ENCODE measurements around the gene ZMAT2. TPM values are rescaled to one million over a fixed set of nuclear protein-coding genes. Genes with fewer than 3 reads are reported as not detected.
A peak's percentile ranks its signal among the peaks of the same experiment; 100 is the strongest.

The ZMAT2 gene
- total RNA-seq (49.0 and 49.4 TPM in 2 replicates), polyA plus RNA-seq (45.8 and 58.0 TPM in 2 replicates), polyA minus RNA-seq (34.9 and 43.1 TPM in 2 replicates), Bru-seq, nascent RNA (percentile 92 among the genes with signal in this experiment), BruChase-seq, experiment 1, labeled RNA remaining after a 6-hour chase (percentile 96 among the genes with signal in this experiment), BruChase-seq, experiment 2, labeled RNA remaining after a 2-hour chase (percentile 92 among the genes with signal in this experiment)
- 34.7 and 35.0 TPM in 2 replicates for polyA plus RNA-seq (2011; cell fraction: cytosol; rRNA removed)
- 35.6 and 52.2 TPM in 2 replicates for polyA plus RNA-seq (2011; cell fraction: nucleus; rRNA removed)
- 80.4 and 92.8 TPM in 2 replicates for polyA plus RNA-seq (2012)
- 14.4 TPM for polyA minus RNA-seq (2011; cell fraction: cytosol; rRNA and poly(A)+ RNA removed)
- 15.2 and 20.3 TPM in 2 replicates for polyA minus RNA-seq (2011; cell fraction: nucleus; rRNA and poly(A)+ RNA removed)
- long read RNA-seq, transcript ZMAT2-201 (6 exons, 1,647 nt) = major isoform, 6 of 14 reads
- long read RNA-seq, partial matches to known transcripts = 0 of 14 reads
- long read RNA-seq, other reads (novel, unspliced or antisense) = 8 of 14 reads

- H3K4me1 ChIP-seq (ENCODE audit: control insufficient read depth, extremely low read depth, insufficient read depth, low read length) = peaks cover 12% of the 10 kb centered on the region
- no peaks in the 10 kb centered on the region for H3K9me3 ChIP-seq (replicated peaks; ENCODE audit: control insufficient read depth, insufficient read depth, low read length)
- H3K9ac ChIP-seq (replicated peaks; ENCODE audit: extremely low read depth, insufficient read depth, low read length) = peak within 1 kb of the TSS; percentile 92
- peaks cover 43 to 51% of the 10 kb centered on the region in 2 experiments for H3K36me3 ChIP-seq (ENCODE audit: control insufficient read depth in 2 of 2, extremely low read depth in 1 of 2, insufficient read depth in 2 of 2, low read length in 2 of 2)
- DNase-seq (ENCODE audit: low read depth, low spot score) (peak; percentile 99), FAIRE-seq (peak; percentile 99)
- ChIA-PET POLR2A (interaction anchor here (0.5 to 1.0 kb wide), 4 partner anchors 9 to 370 kb away, joined by 4 to 9 read pairs (median 6); partner anchors contain the start of genes HARS1, HARS2, IK and NDUFA2), CTCF (interaction anchor here (0.9 to 1.3 kb wide), 7 partner anchors 9 to 337 kb away, joined by 3 to 10 read pairs (median 4); partner anchors contain the start of genes HARS1 and HARS2)
- peak within 1 kb of the TSS; percentile 62 to 90 (median 74) for H3K4me3 ChIP-seq (replicated peaks in 1 of 3; ENCODE audit: insufficient read depth in 1 of 3, low read depth in 1 of 3, low read length in 3 of 3)
- H3K4me2 ChIP-seq (ENCODE audit: insufficient read depth, low read length) = peak within 1 kb of the TSS; percentile 92
- intact Hi-C loops (cut with micrococcal nuclease) = loop anchor here (1.0 to 2.0 kb wide), 3 partner anchors 9 to 36 kb away; partner anchors contain the start of genes HARS1, HARS2 and WDR55
- H3K79me2 ChIP-seq (ENCODE audit: control insufficient read depth, insufficient read depth, low read length) = peaks cover 16% of the 10 kb centered on the region
- H4K20me1 ChIP-seq (replicated peaks; ENCODE audit: control insufficient read depth, extremely low read depth, insufficient read depth, low read length) = peaks cover 3% of the 10 kb centered on the region
- dilution Hi-C loops (cut with MboI; ENCODE audit: extremely low pct_ligation_motif_present, low sequenced_read_pairs) = no loop called here
- H3K27me3 ChIP-seq (ENCODE audit: control insufficient read depth in 2 of 2, insufficient read depth in 2 of 2, low read length in 2 of 2) = no peaks in the 10 kb centered on the region
- H3K9me1 ChIP-seq (replicated peaks; ENCODE audit: control insufficient read depth, extremely low read depth, insufficient read depth, low read length) = no peaks in the 10 kb centered on the region
- peak within 1 kb of the TSS; percentile 29 for H2AFZ ChIP-seq (ENCODE audit: low read depth, low read length)
- TSS peak; percentile 44 for BruUV-seq (replicated peaks)
- H3K27ac ChIP-seq (ENCODE audit: insufficient read depth, low read depth, low read length) = peak within 1 kb of the TSS; percentile 49
- TF ChIP-seq MYC (IDR thresholded peaks at IDR 0.05; ENCODE audit: low read depth, low read length) (no peak), MAX (IDR thresholded peaks at IDR 0.05; ENCODE audit: insufficient read depth, insufficient read length) (no peak), POLR2A (IDR thresholded peaks at IDR 0.05; ENCODE audit: low read depth, low read length) (peak; percentile 69), JUN (IDR thresholded peaks at IDR 0.05; ENCODE audit: borderline replicate concordance, insufficient read depth, insufficient read length, low read depth) (no peak), EZH2 (IDR thresholded peaks at IDR 0.05; ENCODE audit: borderline replicate concordance, low read depth, low read length, severe bottlenecking) (no peak), GATA2 (IDR thresholded peaks at IDR 0.05; ENCODE audit: insufficient read depth, insufficient read length, low read depth, low read length) (no peak), FOS (IDR thresholded peaks at IDR 0.05; ENCODE audit: borderline replicate concordance, insufficient read depth, low read length) (no peak), POLR2AphosphoS5 (IDR thresholded peaks at IDR 0.05; ENCODE audit: insufficient read depth, low read depth, low read length) (peak; percentile 57)
These were observed at the start of gene ZMAT2 for GRCh38 chr5:140700177-140701144. Gene ZMAT2, plus strand, starts transcription at chr5:140700447. Its CDS starts 14 bp downstream, at chr5:140700461.

All from endothelial cell of umbilical vein (primary cell).